H9 (cell line): ENCODE measurements around the gene PKIB. TPM values are rescaled to one million over a fixed set of nuclear protein-coding genes. Genes with fewer than 3 reads are reported as not detected.

Source experiments
- DNase-seq: peaks from one replicate; pipeline ENCODE4 v3.0.0-alpha.2; 2017
- H2AFZ ChIP-seq: one replicate; pipeline ENCODE4 v1.6.1; 2013; ENCODE audit warnings: mild to moderate bottlenecking, low read length, control low read depth, moderate library complexity
- H2AK5ac ChIP-seq: 2 replicates; pipeline ENCODE4 v1.6.1; 2013; ENCODE audit warnings: low read length, control low read depth, mixed read lengths; ENCODE audit not compliant: insufficient read length
- H2BK120ac ChIP-seq: one replicate; pipeline ENCODE4 v1.6.1; 2013; ENCODE audit warnings: low read depth, mild to moderate bottlenecking, low read length, control low read depth, inconsistent platforms; ENCODE audit not compliant: poor library complexity, severe bottlenecking
- H2BK12ac ChIP-seq: 2 replicates; pipeline ENCODE4 v1.6.1; 2013; ENCODE audit warnings: low read length, control low read depth, mixed read lengths, low read depth; ENCODE audit not compliant: insufficient read length
- H2BK15ac ChIP-seq: 2 replicates; pipeline ENCODE4 v1.6.1; 2013; ENCODE audit warnings: low read depth, low read length, control low read depth
- H2BK20ac ChIP-seq: one replicate; pipeline ENCODE4 v1.6.1; 2013; ENCODE audit warnings: low read depth, mild to moderate bottlenecking, low read length, control low read depth, inconsistent platforms; ENCODE audit not compliant: poor library complexity, severe bottlenecking
- H2BK5ac ChIP-seq: 2 replicates; pipeline ENCODE4 v1.6.1; 2013; ENCODE audit warnings: low read length, control low read depth, mixed read lengths; ENCODE audit not compliant: insufficient read length
- H3K14ac ChIP-seq: 2 replicates; pipeline ENCODE4 v1.6.1; 2013; ENCODE audit warnings: low read length, control low read depth; ENCODE audit not compliant: insufficient read depth
- H3K18ac ChIP-seq: 2 replicates; pipeline ENCODE4 v1.6.1; 2013; ENCODE audit warnings: low read depth, mild to moderate bottlenecking, mixed read lengths, low read length, control low read depth; ENCODE audit not compliant: insufficient read length
- H3K23ac ChIP-seq: 2 replicates; pipeline ENCODE4 v1.6.1; 2013; ENCODE audit warnings: low read length, control low read depth, mixed read lengths, low read depth; ENCODE audit not compliant: insufficient read length
- H3K23me2 ChIP-seq: 2 replicates; pipeline ENCODE4 v1.6.1; 2013; ENCODE audit warnings: low read depth, mild to moderate bottlenecking, mixed read lengths, low read length, control low read depth; ENCODE audit not compliant: insufficient read length, poor library complexity, severe bottlenecking
- H3K27ac ChIP-seq: 2 replicates; pipeline ENCODE4 v1.5.1; 2013; ENCODE audit warnings: low read length, control low read depth, mixed read lengths, low read depth; ENCODE audit not compliant: insufficient read length
- H3K27me3 ChIP-seq: 2 replicates; pipeline ENCODE4 v1.6.1; 2013; ENCODE audit warnings: low read length, control low read depth, inconsistent platforms; ENCODE audit not compliant: insufficient read depth
- H3K4ac ChIP-seq: 2 replicates; pipeline ENCODE4 v1.6.1; 2013; ENCODE audit warnings: low read depth, mild to moderate bottlenecking, control low read depth, inconsistent platforms, low read length, moderate library complexity
- H3K4me1 ChIP-seq: 2 replicates; pipeline ENCODE4 v1.6.1; 2013; ENCODE audit warnings: low read length, control low read depth, inconsistent platforms; ENCODE audit not compliant: insufficient read depth
- H3K4me2 ChIP-seq: 2 replicates; pipeline ENCODE4 v1.6.1; 2013; ENCODE audit warnings: low read length, control low read depth, mixed read lengths; ENCODE audit not compliant: insufficient read length, insufficient read depth
- H3K56ac ChIP-seq: 2 replicates; pipeline ENCODE4 v1.6.1; 2013; ENCODE audit warnings: low read depth, mild to moderate bottlenecking, mixed read lengths, low read length, control low read depth; ENCODE audit not compliant: insufficient read length
- H3K79me1 ChIP-seq: 2 replicates; pipeline ENCODE4 v1.6.1; 2013; ENCODE audit warnings: low read depth, mild to moderate bottlenecking, moderate library complexity, low read length, control low read depth, inconsistent platforms; ENCODE audit not compliant: insufficient read depth, poor library complexity, severe bottlenecking
- H3K79me2 ChIP-seq: 2 replicates; pipeline ENCODE4 v1.6.1; 2013; ENCODE audit warnings: low read length, control low read depth, inconsistent platforms; ENCODE audit not compliant: insufficient read depth
- H3K9ac ChIP-seq: 2 replicates; pipeline ENCODE4 v1.6.1; 2013; ENCODE audit warnings: low read length, control low read depth, mixed read lengths; ENCODE audit not compliant: insufficient read length; ENCODE audit errors: extremely low read depth
- H3K9me3 ChIP-seq: one replicate; pipeline ENCODE4 v1.6.1; 2013; ENCODE audit warnings: low read depth, low read length, inconsistent platforms; ENCODE audit not compliant: control insufficient read depth
- H3T11ph ChIP-seq: one replicate; pipeline ENCODE4 v1.6.1; 2013; ENCODE audit warnings: mild to moderate bottlenecking, low read length, control low read depth, inconsistent platforms
- H4K20me1 ChIP-seq: one replicate; pipeline ENCODE4 v1.6.1; 2013; ENCODE audit not compliant: control insufficient read depth, insufficient read length, insufficient read depth
- H4K5ac ChIP-seq: 2 replicates; pipeline ENCODE4 v1.6.1; 2013; ENCODE audit warnings: low read depth, mild to moderate bottlenecking, mixed read lengths, low read length, control low read depth; ENCODE audit not compliant: insufficient read length
- H4K8ac ChIP-seq: replicated peaks from 2 replicates; pipeline ENCODE4 v1.6.1; 2013; ENCODE audit warnings: low read length, control low read depth, mixed read lengths, low read depth; ENCODE audit not compliant: insufficient read length
- H4K91ac ChIP-seq: 2 replicates; pipeline ENCODE4 v1.6.1; 2013; ENCODE audit warnings: low read depth, mild to moderate bottlenecking, moderate library complexity, mixed read lengths, low read length, control low read depth; ENCODE audit not compliant: insufficient read length
- H3K27ac Mint-ChIP-seq, 3 experiments: 2 replicates in 2 of 3; 3 replicates in 1 of 3; pipeline ENCODE4 v1.8.0; 2020 to 2021; ENCODE audit warnings: mixed read lengths in 3 of 3, mild to moderate bottlenecking in 1 of 3, moderate library complexity in 1 of 3
- H3K27me3 Mint-ChIP-seq: 2 replicates; pipeline ENCODE4 v1.8.0; 2021; ENCODE audit warnings: low read depth, mild to moderate bottlenecking, moderate library complexity, mixed read lengths
- H3K36me3 Mint-ChIP-seq, 3 experiments: 2 replicates in 2 of 3; 3 replicates in 1 of 3; pipeline ENCODE4 v1.8.0; 2020 to 2021; ENCODE audit warnings: low read depth in 3 of 3, mixed read lengths in 3 of 3; ENCODE audit not compliant: insufficient read depth in 1 of 3
- H3K4me1 Mint-ChIP-seq, 2 experiments: 2 replicates each; pipeline ENCODE4 v1.8.0; 2020; ENCODE audit warnings: mixed read lengths in 2 of 2
- H3K4me3 Mint-ChIP-seq, 2 experiments: 2 replicates in 1 of 2; 3 replicates in 1 of 2; pipeline ENCODE4 v1.8.0; 2020 to 2021; ENCODE audit warnings: mild to moderate bottlenecking in 2 of 2, mixed read lengths in 2 of 2, moderate library complexity in 1 of 2
- H3K9me3 Mint-ChIP-seq, 2 experiments: 2 replicates in 1 of 2; 3 replicates in 1 of 2; pipeline ENCODE4 v1.8.0; 2020; ENCODE audit warnings: mild to moderate bottlenecking in 2 of 2, mixed read lengths in 2 of 2, moderate library complexity in 1 of 2
- CTCF ChIP-seq: fragments of 200-600 bp; sonication (generic); conservative IDR thresholded peaks from 3 replicates; pipeline ENCODE4 v1.8.0; 2021; ENCODE audit warnings: antibody characterized with exemption, mild to moderate bottlenecking
- WGBS: extraction: QIAGEN DNeasy Blood & Tissue Kit; methylation state at CpG from one replicate; pipeline ENCODE4 v1.1.7; 2013; ENCODE audit warnings: missing lambda C conversion rate, low lambda C conversion rate, mixed read lengths; ENCODE audit not compliant: insufficient read length; ENCODE audit errors: extremely low coverage; 5-methylcytosine and 5-hydroxymethylcytosine counted together
- total RNA-seq: library from RNA; stranded (reverse); gene quantifications from 2 replicates; pipeline ENCODE4 v1.2.1, GENCODE V29; 2021

The PKIB gene
- total RNA-seq, 1 experiment from 2014 or later: 46.5 TPM

GRCh38 chr6:122571888-122572287 is 38.3 kb upstream of the PKIB start:
- H3K18ac ChIP-seq: no peak overlapping the region
- no peak overlapping the region for H3K4ac ChIP-seq
- H3K36me3 Mint-ChIP-seq: peaks cover 6 to 58% (median 10%) of the 10 kb centered on the region in 3 experiments
- H3T11ph ChIP-seq: no peak overlapping the region
- no peak overlapping the region for H2BK120ac ChIP-seq
- no peaks in the 10 kb centered on the region for H3K27me3 Mint-ChIP-seq
- H4K91ac ChIP-seq: no peak overlapping the region
- peaks cover 11 to 18% of the 10 kb centered on the region in 2 experiments; a peak in 4 of 5 replicates for H3K9me3 Mint-ChIP-seq
- no peaks in the 10 kb centered on the region for H3K23me2 ChIP-seq
- H2AFZ ChIP-seq: no peak overlapping the region
- no peak overlapping the region for H2AK5ac ChIP-seq
- no peak overlapping the region for H2BK5ac ChIP-seq
- no peak overlapping the region for H2BK15ac ChIP-seq
- no peak overlapping the region for H3K27ac Mint-ChIP-seq
- H3K27me3 ChIP-seq: no peaks in the 10 kb centered on the region
- TF ChIP-seq CTCF: no peak
- H3K4me1 Mint-ChIP-seq: peaks cover 4 to 5% of the 10 kb centered on the region in 2 experiments; a peak in 2 of 4 replicates
- DNase-seq: no peak
- no peak overlapping the region for H2BK12ac ChIP-seq
- H3K9me3 ChIP-seq: no peaks in the 10 kb centered on the region
- H3K79me2 ChIP-seq: no peaks in the 10 kb centered on the region
- no peak overlapping the region for H3K4me2 ChIP-seq
- no peak overlapping the region for H2BK20ac ChIP-seq
- no peak overlapping the region for H3K14ac ChIP-seq
- no CpG with 5 or more reads among the region's 2 CpGs for WGBS
- H4K20me1 ChIP-seq: no peaks in the 10 kb centered on the region
- no peaks in the 10 kb centered on the region for H3K4me1 ChIP-seq
- no peak overlapping the region for H3K4me3 Mint-ChIP-seq
- H4K8ac ChIP-seq: no peak overlapping the region
- H3K23ac ChIP-seq: no peak overlapping the region
- H4K5ac ChIP-seq: no peak overlapping the region
- H3K79me1 ChIP-seq: no peaks in the 10 kb centered on the region
- no peak overlapping the region for H3K9ac ChIP-seq
- H3K27ac ChIP-seq: no peak overlapping the region
- H3K56ac ChIP-seq: no peak overlapping the region
